NCI-H2029 treated with DMSO at 0.1 percent for 48 hours (cell line): ENCODE results near the gene FGF2.
A peak's percentile ranks its signal among the peaks of the same experiment; 100 is the strongest.

Source experiments
- DNase-seq: peaks from one replicate; lab custom pipeline; 2025; lab: John Stamatoyannopoulos, UW

The FGF2 gene

GRCh38 chr4:122895336-122895995, 68.8 kb downstream of the FGF2 start:
- no peak for DNase-seq

GRCh38 chr4:122896270-122896669, 69.6 kb downstream of the FGF2 start:
- DNase-seq, result no peak

GRCh38 chr4:122898370-122899150, 71.9 kb downstream of the FGF2 start:
- DNase-seq, result no peak

DNA sequence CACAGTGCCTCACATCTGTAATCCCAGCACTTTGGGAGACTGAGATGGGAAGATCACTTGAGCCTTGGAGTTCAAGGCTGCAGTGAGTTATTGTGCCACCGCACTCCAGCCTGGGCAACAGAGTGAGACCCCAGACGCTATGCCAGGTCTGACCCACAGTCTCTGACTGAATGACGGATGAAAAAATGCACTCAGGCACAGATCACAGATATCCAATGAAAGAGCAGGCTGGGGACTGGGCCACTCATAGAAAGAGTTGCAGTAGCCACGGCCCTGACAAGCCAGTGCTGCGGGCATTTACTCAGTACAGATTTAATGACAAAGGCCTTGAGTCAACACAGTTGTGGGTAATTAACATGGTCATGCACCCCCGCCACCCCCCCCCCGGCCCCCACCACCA, 73.1 kb downstream of the FGF2 start:
- no peak for DNase-seq

GRCh38 chr4:122900314-122900713, 73.7 kb downstream of the FGF2 start:
- DNase-seq, result no peak

DNA sequence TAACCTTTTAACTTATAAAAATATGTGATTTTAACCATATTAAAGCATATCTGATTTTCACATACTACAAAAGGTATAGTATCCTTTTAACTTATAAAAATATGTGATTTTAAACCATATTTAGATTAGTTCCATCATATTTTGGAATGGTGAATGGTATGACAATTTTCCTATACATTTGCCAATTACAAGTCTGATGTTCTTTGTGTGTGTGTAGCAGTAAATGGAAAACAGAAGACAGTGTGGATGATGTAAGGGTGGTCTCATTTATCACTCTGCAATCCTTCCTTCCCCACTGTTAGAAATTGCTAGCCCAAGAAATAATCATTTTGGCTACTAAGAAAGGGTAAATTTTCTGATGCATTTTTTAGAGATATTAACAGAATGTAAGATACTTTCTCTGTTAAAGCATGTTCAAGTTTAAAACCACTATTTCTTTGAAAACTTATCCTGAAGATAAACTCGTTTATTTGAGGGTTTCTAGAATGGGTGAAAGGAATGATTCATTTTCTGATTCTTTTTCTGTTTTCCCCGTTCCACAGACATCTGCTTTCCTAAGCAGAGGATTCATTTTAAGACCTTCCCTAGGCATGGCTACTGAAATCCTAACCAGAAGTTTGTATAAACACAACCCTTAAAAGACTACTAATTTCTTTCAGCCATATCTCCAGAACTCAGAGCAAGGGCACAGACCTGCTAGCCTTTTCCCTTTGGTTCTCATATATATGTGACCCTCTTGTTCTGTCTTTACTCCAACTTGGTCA, 74.8 kb downstream of the FGF2 start:
- DNase-seq, result no peak

DNA sequence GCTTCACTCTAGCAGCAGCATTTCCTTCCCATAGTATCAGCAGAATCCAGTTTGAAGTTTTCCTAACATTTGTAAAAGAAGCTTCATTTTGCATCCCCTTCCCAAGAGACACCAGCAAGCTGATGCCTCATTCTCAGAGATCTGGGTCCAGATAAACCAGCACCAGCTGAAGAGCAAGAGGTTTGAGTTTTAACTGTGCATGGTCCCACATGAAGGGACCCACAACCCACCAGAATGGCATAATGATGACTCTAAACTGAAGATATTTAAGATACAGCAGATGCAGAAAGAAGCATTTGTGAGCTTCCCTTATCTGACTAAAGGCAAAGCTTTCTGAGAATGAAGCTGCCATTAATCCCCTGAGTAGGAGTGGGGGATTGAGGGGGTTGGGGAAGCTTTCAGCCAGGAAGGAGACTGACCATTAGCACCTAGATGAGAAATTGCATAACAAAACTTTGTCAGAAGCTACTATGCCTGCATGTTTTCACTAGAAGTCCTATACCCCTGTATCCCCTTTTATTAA, 77.2 kb downstream of the FGF2 start:
- DNase-seq, result no peak

- no peak for DNase-seq
Observed at GRCh38 chr4:122906859-122907305, 80.3 kb downstream of the FGF2 start.

GRCh38 chr4:122908223-122908622, 81.6 kb downstream of the FGF2 start:
- DNase-seq, result no peak

DNA sequence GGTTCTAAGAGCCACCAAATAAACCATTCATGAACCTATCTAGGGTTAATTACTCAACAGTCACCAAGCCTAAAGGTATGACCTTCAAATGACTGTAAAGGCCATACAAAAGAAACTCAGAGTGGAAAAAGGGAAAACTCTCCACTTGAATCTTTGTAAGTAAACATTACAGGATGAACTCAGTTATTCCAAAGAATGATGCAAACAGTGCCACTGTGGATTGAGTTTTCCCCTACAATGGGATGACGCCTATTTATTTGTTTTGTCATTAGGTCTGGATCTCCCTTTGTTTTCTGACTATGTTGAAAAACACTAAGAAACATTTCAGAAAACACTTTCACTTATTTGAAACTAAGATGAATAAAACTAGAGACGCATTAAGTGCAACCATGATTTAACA, 83.1 kb downstream of the FGF2 start:
- no peak for DNase-seq

- DNase-seq, result no peak
Observed at GRCh38 chr4:122911588-122911987, 85.0 kb downstream of the FGF2 start.

- DNase-seq, result no peak
Observed at GRCh38 chr4:122912810-122913575, 86.4 kb downstream of the FGF2 start.

GRCh38 chr4:122914292-122914904, 87.8 kb downstream of the FGF2 start:
- DNase-seq, result no peak

DNA sequence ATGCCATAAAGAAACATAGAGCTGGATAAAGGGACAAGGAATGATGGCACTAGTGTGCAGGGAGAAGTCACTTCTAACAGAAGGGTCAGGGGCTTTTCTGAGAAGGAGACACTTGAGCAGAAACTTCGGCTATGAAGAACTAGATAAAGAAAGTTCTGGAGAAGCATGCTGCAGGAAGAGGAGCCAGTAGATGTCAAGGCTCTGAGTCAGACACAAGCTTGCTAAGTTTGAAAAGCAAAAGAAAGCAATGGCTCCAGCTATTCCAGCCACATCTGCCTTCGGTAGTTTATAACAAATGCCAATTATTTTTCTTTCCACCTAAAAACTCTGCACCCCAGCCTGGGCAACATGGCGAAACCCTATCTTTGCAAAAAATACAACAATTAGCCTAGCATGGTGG, 88.3 kb downstream of the FGF2 start:
- no peak for DNase-seq

- DNase-seq, result no peak
Observed at GRCh38 chr4:122917731-122918130, 91.1 kb downstream of the FGF2 start.

DNA sequence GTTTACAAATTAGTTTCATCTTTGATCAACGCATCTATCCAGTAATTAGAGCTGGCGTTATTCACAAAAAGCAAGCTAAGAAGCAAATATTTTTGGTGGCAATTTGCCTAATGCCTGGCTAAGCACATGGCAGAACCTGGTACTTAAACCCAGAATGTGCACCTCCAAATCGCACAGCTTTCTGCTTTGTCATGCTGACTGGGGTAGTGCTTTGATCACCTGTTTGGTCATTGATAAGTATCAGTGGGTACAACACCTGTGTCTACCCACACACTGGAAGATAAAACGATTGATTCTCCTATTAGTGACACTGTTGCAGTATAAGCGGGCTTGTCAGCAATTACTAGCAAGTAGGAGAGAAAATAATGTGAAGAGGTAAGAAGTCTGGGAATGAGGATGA, 93.8 kb downstream of the FGF2 start:
- no peak for DNase-seq

DNA sequence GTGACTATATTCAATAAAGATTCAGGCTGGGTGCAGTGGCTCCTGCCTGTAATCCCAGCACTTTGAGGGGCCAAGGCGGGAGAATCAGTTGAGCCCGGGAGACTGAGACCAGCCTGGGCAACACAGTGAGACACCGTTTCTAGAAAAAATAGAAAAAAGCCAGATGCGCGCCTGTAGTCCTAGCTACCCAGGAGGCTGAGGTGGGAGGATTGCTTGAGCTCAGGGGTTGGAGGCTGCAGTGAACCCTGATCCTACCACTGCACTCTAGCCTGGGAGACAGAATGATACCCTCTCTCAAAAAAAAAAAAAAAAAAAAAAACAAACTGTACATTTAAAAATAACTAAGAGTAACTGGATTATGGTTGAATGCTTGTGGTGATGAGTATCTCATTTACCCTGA, 94.7 kb downstream of the FGF2 start:
- no peak for DNase-seq

- DNase-seq, result peak; percentile 27
Observed at GRCh38 chr4:122921971-122922876, 95.6 kb downstream of the FGF2 start, which contains the start of gene NUDT6. TSS of gene NUDT6 (minus strand) at chr4:122922597. CDS start at chr4:122922572, 25 bp downstream.

DNA sequence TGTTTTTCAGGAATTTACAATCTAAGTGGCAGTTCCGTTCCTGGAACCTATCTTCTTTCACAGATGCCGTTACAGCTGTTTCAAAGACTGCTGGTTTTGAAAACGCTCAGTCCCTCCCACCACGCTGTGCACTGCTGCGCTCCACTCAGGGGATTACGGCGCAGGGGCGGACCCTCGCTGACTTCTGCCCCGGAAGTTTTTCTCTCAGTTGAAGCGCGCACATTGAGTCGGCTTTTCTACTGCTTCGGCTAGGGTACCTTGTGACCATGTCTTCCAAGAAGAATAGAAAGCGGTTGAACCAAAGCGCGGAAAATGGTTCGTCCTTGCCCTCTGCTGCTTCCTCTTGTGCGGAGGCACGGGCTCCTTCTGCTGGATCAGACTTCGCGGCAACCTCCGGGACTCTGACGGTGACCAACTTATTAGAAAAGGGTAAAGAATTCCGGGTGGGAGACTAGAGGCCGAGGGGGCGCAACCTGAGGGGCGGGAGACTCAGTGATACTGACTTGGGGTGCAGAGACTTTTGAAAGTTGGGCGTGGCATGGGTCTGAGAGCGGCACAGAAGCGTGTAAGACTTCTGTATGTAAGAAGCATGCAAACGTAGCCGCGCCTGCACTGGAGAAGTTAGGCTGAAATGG, 96.4 kb downstream of the FGF2 start:
- peak; percentile 49 for DNase-seq

DNA sequence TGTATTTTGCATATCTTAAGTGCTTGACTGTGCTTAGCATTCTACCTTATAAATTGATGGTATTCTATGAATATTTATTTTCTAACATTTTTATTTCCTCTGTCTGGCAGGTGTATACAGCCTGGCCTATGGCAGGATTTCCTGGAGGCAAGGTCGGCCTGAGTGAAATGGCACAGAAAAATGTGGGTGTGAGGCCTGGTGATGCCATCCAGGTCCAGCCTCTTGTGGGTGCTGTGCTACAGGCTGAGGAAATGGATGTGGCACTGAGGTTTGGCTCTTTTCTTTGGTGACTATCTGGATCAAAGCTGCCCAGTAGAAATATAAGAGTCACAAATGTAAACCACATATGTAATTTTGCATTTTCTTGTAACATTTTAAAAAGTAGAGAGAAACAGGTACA, 102.3 kb downstream of the FGF2 start:
- DNase-seq, result no peak
